ENCODE data around the gene OR52E6.

The OR52E6 gene

DNA sequence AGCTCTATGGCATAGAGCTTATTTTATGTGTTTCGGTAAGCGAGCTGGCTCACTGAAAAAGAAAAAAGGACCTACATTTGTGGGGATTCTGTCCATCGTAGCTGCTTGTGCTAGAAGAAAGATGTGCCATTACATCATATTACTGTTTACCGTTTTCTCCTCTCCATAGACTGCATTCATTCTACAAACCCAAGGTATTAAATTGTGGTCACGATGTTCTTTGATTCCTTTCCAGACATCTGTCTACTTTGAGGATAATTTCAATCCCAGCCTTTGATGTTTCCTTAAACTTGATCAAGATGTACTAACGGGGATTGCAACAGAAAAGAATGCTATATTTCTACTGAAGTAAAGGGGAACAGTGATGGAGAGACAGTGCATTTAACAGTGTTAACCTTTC, 45.2 kb downstream of the OR52E6 start:
- no peak for DNase-seq (ENCODE audit: low read depth in 3 of 3)

DNA sequence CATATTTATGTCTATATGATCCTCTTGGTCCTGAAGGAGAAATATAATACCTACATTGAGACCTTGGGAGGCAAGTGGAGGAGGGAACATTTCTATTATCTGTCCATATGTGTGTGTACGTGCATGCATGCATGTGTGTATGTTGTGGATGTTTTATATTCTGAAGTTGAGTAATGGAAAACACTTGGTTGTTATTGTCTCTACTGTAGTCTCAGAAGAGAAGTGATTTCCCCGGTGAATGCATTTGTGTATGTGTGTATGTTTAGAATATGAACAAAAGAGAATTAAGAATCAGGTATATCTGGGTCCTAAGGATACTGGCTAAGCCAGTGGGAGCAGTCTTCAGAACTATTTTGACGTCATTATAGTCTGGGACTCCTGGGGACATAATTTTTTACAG, 50.5 kb downstream of the OR52E6 start, which contains the start of gene OR52N1:
OR52N1 (minus strand) TSS at position 101 of the 400 bp plus-strand sequence. CDS start 2,449 bp downstream, outside the sequence.
- DNase-seq (ENCODE audit: low read depth in 3 of 3), result no peak

Measured in stimulated activated CD4-positive, alpha-beta T cell treated with anti-CD3 and anti-CD28 coated beads, TNF-alpha, amount 100 ng/mL, for 24 hours (primary cell).